HL-60 (cell line): ENCODE results near the gene CALCA.

Experiments used
- DNase-seq, 2 experiments: peaks; one replicate each; pipeline ENCODE4 v3.0.0-alpha.2; 2010 to 2020; ENCODE audit warnings: low read depth in 1 of 2, low spot score in 1 of 2
- H3K27ac ChIP-seq: fragments of 250-450 bp; sonication (Bioruptor Pico); replicated peaks from 2 replicates; pipeline ENCODE4 v1.5.1; 2020; ENCODE audit warnings: mild to moderate bottlenecking, moderate library complexity
- H3K27me3 ChIP-seq: fragments of 250-450 bp; sonication (Bioruptor Pico); 2 replicates; pipeline ENCODE4 v1.5.1; 2021; ENCODE audit warnings: mild to moderate bottlenecking, moderate library complexity; ENCODE audit not compliant: insufficient read depth, poor library complexity, severe bottlenecking
- H3K4me3 ChIP-seq: replicated peaks from 2 replicates; pipeline ENCODE4 v1.5.1; 2011; ENCODE audit warnings: mild to moderate bottlenecking, control low read depth, low read length; ENCODE audit not compliant: insufficient read depth
- GABPA ChIP-seq: IDR thresholded peaks from 2 replicates; pipeline ENCODE4 v1.6.1; 2012; ENCODE audit warnings: low read depth
- POLR2AphosphoS5 ChIP-seq: IDR thresholded peaks from 2 replicates; pipeline ENCODE4 v1.6.1; 2012; ENCODE audit warnings: low read depth
- REST ChIP-seq: IDR thresholded peaks from 2 replicates; pipeline ENCODE4 v1.6.1; 2012; ENCODE audit warnings: low read depth; ENCODE audit not compliant: insufficient replicate concordance
- SPI1 ChIP-seq: IDR thresholded peaks from 2 replicates; pipeline ENCODE4 v1.6.1; 2012; ENCODE audit warnings: low read depth, mild to moderate bottlenecking, borderline replicate concordance
- TF ChIP-seq, protein P1 (sequence below): IDR thresholded peaks from one replicate; pipeline ENCODE4 v1.5.1; 2011; ENCODE audit warnings: low read length, control low read depth, inconsistent platforms; ENCODE audit not compliant: insufficient read depth

CALCA gene

DNA sequence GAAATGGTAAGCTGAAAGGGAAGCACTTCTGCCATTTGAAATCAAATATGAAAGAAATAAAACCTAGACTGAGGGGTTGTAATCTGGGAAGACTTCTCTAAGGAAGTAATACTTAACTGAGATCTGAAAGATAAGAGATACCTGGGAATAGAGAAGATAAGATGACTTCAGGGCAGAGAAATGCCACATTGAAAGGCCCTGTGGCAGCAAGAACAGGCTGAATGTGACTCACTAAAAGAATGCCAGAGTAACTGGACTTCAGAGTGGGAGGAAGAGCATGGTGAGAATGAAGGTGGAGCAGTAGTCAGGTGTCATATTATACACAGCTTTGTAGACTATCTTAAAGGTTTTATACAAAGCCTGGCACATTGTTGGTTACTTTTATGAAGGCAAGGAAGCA is 17.6 kb downstream of the CALCA start:
- no peak for TF ChIP-seq GABPA
- TF ChIP-seq, protein P1, sequence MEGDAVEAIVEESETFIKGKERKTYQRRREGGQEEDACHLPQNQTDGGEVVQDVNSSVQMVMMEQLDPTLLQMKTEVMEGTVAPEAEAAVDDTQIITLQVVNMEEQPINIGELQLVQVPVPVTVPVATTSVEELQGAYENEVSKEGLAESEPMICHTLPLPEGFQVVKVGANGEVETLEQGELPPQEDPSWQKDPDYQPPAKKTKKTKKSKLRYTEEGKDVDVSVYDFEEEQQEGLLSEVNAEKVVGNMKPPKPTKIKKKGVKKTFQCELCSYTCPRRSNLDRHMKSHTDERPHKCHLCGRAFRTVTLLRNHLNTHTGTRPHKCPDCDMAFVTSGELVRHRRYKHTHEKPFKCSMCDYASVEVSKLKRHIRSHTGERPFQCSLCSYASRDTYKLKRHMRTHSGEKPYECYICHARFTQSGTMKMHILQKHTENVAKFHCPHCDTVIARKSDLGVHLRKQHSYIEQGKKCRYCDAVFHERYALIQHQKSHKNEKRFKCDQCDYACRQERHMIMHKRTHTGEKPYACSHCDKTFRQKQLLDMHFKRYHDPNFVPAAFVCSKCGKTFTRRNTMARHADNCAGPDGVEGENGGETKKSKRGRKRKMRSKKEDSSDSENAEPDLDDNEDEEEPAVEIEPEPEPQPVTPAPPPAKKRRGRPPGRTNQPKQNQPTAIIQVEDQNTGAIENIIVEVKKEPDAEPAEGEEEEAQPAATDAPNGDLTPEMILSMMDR, result no peak
- no peak for TF ChIP-seq REST
- no peak for TF ChIP-seq POLR2AphosphoS5
- TF ChIP-seq SPI1, result no peak

DNA sequence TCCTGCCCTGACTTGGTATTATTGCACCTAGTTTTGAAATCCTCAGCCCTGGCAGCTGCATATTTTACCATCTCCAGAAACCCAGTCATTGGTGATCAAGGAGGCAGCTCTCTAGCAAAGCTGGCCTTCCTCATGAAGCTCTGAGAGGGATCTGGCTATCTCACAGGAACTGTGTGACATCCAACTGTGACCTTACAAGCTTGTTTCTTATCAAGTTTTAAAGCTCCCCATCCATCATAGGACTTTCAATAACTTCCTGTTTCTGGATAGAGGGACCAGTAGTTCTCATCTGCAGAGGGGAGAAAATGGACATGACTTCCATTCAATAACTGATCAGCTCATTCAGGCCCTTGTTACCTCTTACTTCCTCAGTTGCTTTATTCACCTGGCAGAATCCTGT is 18.2 kb downstream of the CALCA start:
- no peak for TF ChIP-seq GABPA
- TF ChIP-seq, protein P1, result no peak
- TF ChIP-seq POLR2AphosphoS5, result no peak
- TF ChIP-seq SPI1, result no peak
- no peak for TF ChIP-seq REST
- Histone ChIP-seq H3K27ac (no peak overlapping the region), H3K27me3 (no peaks in the 10 kb centered on the region), H3K4me3 (no peak overlapping the region)
- no peak for DNase-seq

More for the DNA sequence above, 17.6 kb downstream of the CALCA start:
- H3K27ac ChIP-seq, result no peak overlapping the region
- H3K4me3 ChIP-seq, result no peak overlapping the region
- H3K27me3 ChIP-seq, result no peaks in the 10 kb centered on the region
- DNase-seq, result no peak

- H3K4me3 ChIP-seq, result no peak overlapping the region
- TF ChIP-seq POLR2AphosphoS5 (no peak), GABPA (no peak), REST (no peak), SPI1 (no peak)
- TF ChIP-seq, protein P1, result no peak
- H3K27ac ChIP-seq, result no peak overlapping the region
- H3K27me3 ChIP-seq, result no peaks in the 10 kb centered on the region
- DNase-seq, result no peak
These were observed 22.6 kb downstream of the CALCA start for GRCh38 chr11:14949437-14950147.
